GM10248 (cell line): ENCODE measurements around the gene LXN.

ENCODE experiments used
- CTCF ChIA-PET: fragments of 300-600 bp; sonication (Branson Sonifier 250); formaldehyde crosslinking; extraction: SDS; loops from one replicate; lab custom pipeline; 2021; ENCODE audit warnings: antibody characterized with exemption; lab: Yijun Ruan, JAX
- POLR2A ChIA-PET: fragments of 350-650 bp; sonication (Branson Sonifier 250); formaldehyde crosslinking; extraction: SDS; loops from one replicate; lab custom pipeline; 2020; ENCODE audit warnings: antibody characterized with exemption; lab: Yijun Ruan, JAX
- DNase-seq: peaks from one replicate; pipeline ENCODE4 v3.0.0; 2012; ENCODE audit errors: extremely low spot score
- TF ChIP-seq, protein P1 (sequence below): IDR thresholded peaks from 2 replicates; pipeline ENCODE4 v1.5.1; 2012; ENCODE audit warnings: mild to moderate bottlenecking, low read depth; ENCODE audit errors: extremely low read depth, missing control alignments, control extremely low read depth

The LXN gene

DNA sequence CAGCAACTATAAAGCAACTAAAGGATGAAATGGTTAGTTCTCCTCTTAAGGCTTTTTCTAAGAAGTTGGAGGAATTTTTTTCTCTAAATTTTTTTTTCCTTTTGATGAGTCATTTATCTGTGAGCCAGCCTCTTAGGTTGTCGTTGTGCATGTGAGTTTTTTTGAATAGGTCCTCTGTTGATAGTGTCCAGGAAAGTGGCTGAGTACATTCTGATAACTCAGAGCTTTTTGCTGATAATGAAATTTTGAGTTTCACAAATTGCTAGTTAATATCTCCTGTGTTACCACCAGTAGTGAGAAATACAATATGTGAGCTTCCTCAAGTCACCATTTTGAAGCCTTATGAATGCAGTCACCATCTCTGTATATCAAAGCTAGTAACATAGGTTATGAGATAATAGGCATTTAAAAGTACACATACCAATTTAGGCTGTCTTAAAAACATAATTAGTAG is 7.1 kb upstream of the LXN start:
- POLR2A ChIA-PET: no interaction called here
- DNase-seq: no peak
- TF ChIP-seq, protein P1, sequence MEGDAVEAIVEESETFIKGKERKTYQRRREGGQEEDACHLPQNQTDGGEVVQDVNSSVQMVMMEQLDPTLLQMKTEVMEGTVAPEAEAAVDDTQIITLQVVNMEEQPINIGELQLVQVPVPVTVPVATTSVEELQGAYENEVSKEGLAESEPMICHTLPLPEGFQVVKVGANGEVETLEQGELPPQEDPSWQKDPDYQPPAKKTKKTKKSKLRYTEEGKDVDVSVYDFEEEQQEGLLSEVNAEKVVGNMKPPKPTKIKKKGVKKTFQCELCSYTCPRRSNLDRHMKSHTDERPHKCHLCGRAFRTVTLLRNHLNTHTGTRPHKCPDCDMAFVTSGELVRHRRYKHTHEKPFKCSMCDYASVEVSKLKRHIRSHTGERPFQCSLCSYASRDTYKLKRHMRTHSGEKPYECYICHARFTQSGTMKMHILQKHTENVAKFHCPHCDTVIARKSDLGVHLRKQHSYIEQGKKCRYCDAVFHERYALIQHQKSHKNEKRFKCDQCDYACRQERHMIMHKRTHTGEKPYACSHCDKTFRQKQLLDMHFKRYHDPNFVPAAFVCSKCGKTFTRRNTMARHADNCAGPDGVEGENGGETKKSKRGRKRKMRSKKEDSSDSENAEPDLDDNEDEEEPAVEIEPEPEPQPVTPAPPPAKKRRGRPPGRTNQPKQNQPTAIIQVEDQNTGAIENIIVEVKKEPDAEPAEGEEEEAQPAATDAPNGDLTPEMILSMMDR: no peak
- CTCF ChIA-PET: interaction anchor here (1.1 to 6.1 kb wide), 6 partner anchors 8 to 124 kb away, joined by 3 to 29 read pairs (median 8); partner anchors contain the start of gene GFM1

DNA sequence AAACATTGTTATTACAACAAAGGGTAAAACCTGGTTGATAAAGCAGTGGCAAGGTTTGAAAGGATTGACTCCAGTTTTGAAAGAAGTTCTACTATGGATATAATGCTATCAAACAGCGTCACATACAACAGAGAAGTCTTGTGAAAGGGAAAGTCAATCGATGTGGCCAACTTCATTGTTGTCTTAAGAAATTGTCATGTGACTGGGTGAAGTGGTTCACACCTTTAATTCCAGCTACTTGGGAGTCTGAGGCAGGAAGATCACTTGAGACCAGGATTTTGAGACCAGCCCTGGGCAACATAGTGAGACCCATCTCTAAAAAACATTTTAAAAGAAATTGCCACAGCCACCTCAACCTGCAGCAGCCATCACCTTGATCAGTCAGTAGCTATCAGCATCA is 6.2 kb upstream of the LXN start:
- no peak for DNase-seq
- CTCF ChIA-PET: interaction anchor here (1.1 to 6.1 kb wide), 6 partner anchors 9 to 125 kb away, joined by 3 to 29 read pairs (median 8); partner anchors contain the start of gene GFM1
- POLR2A ChIA-PET: no interaction called here
- TF ChIP-seq, protein P1: no peak

DNA sequence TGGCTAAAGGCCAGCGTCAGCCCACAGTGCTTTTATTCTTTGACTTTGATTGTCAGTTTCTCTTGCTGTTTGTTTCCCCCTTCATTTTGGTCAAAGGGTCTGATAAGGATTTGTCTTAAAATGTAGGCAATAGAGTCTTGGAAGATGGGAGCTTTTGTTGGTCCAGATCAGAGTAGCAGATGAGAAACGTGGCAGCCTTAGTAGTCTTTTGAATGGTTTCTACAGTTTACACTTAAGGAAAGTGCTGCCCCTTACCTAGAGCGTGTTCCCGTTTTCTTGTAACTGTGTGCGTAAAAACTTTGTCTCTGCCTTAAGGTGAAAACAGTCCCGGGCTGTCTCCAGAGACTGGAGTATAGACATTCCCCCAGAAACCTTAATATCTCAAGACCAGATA is 630 bp downstream of the LXN start:
- no peak for DNase-seq
- TF ChIP-seq, protein P1: no peak
- ChIA-PET POLR2A (interaction anchor here (1.0 kb wide), 1 partner anchor 8 kb away, joined by 3 read pairs; no protein-coding TSS in a partner anchor), CTCF (interaction anchor here (0.6 to 7.3 kb wide), 13 partner anchors 10 to 123 kb away, joined by 3 to 76 read pairs (median 4); partner anchors contain the start of gene GFM1)

DNA sequence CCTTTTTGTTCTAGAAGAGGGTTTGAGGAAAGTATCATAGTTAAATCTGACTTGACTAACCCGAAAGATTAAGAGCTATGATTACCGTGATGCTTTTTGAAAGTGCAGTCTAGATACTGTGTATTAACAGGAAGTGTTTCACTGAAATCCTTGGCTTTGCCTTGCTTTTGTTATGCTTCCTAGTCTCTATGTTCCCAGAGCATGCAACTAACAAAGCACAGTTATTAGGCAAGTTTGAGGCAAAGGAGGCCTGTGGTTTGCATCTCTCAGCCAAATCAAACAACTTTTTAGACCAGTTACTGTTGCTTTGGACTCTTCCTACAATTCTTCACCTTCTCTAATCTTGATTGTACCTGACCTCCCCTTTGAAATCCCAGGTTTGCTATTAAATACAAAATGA is 3.9 kb downstream of the LXN start:
- ChIA-PET POLR2A (no interaction called here), CTCF (interaction anchor here (0.9 to 7.3 kb wide), 4 partner anchors 8 to 16 kb away, joined by 3 to 76 read pairs (median 4); no protein-coding TSS in a partner anchor)
- TF ChIP-seq, protein P1: no peak
- DNase-seq: no peak

DNA sequence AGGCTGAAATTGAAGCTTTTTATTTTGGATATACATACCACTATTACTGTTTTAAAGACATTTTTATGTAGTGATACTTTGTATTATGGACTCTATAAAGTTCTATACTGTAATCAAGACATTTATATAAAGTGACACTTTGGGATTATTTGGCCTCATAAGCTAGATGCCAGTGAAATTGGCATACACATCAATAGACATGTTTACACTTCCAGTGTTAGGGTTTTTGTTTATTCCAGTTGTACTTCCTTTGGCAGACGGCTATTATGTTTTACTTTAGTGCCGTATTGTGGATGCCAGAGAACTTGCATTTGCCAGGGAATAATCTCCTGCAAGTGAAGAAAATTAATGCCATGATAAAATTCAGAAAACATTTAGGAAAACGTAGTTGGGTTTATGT is 6.0 kb downstream of the LXN start:
- no peak for DNase-seq
- ChIA-PET POLR2A (no interaction called here), CTCF (interaction anchor here (1.3 kb wide), 1 partner anchor 11 kb away, joined by 4 read pairs; no protein-coding TSS in a partner anchor)
- TF ChIP-seq, protein P1: no peak

DNA sequence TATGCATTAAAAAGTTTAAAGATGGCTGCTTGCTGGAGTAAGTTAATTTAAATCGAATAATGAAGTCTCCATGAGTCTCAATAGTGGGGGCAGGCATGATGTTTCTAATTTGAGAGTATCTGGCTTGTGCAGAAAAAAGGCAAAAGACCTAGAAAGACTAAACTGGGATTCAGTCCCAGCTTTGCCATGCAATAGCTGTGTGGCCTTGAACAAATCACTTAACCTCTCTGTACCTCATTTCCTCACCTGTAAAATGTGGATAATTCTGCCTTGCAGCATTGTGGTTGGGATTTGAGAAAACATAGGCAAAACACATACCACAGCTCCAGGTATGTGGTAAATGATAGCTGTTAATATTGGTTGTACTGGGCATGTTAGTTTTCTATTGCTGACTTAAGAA is 8.6 kb downstream of the LXN start:
- TF ChIP-seq, protein P1: no peak
- DNase-seq: no peak
- POLR2A ChIA-PET: interaction anchor here (1.4 kb wide), 1 partner anchor 9 kb away, joined by 3 read pairs; the partner anchor contains the start of gene LXN
- CTCF ChIA-PET: interaction anchor here (0.8 to 7.8 kb wide), 5 partner anchors 6 to 131 kb away, joined by 3 to 125 read pairs (median 6); partner anchors contain the start of genes GFM1 and LXN
